Vagina (tissue), 2 donors: ENCODE results near the gene ARHGAP19.

Source experiments
- POLR2A ChIP-seq, 2 donors: fragments of 450-650 bp; IDR thresholded peaks; one replicate each; pipeline ENCODE4 v1.6.1; 2017; ENCODE audit warnings: antibody characterized with exemption in 2 of 2, mild to moderate bottlenecking in 2 of 2, moderate library complexity in 2 of 2
- TF ChIP-seq, protein P1 (sequence below), 3 experiments: fragments of 450-650 bp in 2 of 3; fragments of 200-600 bp in 1 of 3; sonication (generic) in 1 of 3; IDR thresholded peaks; one replicate each; pipeline ENCODE4 v1.5.1; 2017 to 2019; ENCODE audit warnings: antibody characterized with exemption in 3 of 3, mild to moderate bottlenecking in 2 of 3, moderate library complexity in 2 of 3

DNA sequence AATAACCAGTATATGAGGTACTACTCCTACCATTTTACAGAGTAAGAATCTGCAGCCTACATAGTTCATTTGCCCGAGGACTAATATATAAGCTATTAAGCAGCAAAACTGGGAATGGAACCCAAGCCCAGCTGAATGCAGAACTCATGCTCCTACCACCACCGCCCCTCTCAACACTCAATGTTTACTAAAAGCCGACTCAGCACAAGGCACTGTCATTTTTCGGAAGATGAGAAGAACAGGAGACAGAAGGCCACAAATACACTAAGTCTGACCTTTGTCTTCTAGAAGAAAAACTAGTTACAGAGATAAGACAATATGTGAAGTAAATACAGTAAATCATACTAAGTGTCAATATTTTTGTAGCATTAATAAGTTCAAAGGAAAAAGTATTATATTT is 66.0 kb downstream of the ARHGAP19 start:
- TF ChIP-seq, protein P1, sequence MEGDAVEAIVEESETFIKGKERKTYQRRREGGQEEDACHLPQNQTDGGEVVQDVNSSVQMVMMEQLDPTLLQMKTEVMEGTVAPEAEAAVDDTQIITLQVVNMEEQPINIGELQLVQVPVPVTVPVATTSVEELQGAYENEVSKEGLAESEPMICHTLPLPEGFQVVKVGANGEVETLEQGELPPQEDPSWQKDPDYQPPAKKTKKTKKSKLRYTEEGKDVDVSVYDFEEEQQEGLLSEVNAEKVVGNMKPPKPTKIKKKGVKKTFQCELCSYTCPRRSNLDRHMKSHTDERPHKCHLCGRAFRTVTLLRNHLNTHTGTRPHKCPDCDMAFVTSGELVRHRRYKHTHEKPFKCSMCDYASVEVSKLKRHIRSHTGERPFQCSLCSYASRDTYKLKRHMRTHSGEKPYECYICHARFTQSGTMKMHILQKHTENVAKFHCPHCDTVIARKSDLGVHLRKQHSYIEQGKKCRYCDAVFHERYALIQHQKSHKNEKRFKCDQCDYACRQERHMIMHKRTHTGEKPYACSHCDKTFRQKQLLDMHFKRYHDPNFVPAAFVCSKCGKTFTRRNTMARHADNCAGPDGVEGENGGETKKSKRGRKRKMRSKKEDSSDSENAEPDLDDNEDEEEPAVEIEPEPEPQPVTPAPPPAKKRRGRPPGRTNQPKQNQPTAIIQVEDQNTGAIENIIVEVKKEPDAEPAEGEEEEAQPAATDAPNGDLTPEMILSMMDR (IDR thresholded peaks at IDR 0.05): no peak
- TF ChIP-seq POLR2A (IDR thresholded peaks at IDR 0.05): no peak
